ENCODE data around the gene TFDP1.

TFDP1 gene

GRCh38 chr13:113666951-113667701, 82.6 kb downstream of the TFDP1 start, which contains the start of gene GRK1:
GRK1 (plus strand) TSS chr13:113667219; CDS start chr13:113667387, 168 bp downstream.
- no peak for DNase-seq (ENCODE audit: low read depth)

- no peak for DNase-seq (ENCODE audit: low read depth)
These were observed 83.4 kb downstream of the TFDP1 start for GRCh38 chr13:113667771-113668490.

GRCh38 chr13:113668491-113668971, 84.0 kb downstream of the TFDP1 start:
- no peak for DNase-seq (ENCODE audit: low read depth)

GRCh38 chr13:113669231-113669754, 84.7 kb downstream of the TFDP1 start:
- no peak for DNase-seq (ENCODE audit: low read depth)

- no peak for DNase-seq (ENCODE audit: low read depth)
These were observed 85.3 kb downstream of the TFDP1 start for GRCh38 chr13:113669755-113670341.

- DNase-seq (ENCODE audit: low read depth) = no peak
These were observed 86.0 kb downstream of the TFDP1 start for GRCh38 chr13:113670541-113670940.

GRCh38 chr13:113671066-113672001, 86.8 kb downstream of the TFDP1 start:
- DNase-seq (ENCODE audit: low read depth) = no peak

GRCh38 chr13:113672002-113672651, 87.6 kb downstream of the TFDP1 start:
- DNase-seq (ENCODE audit: low read depth) = no peak

Data from activated T-cell treated with anti-CD3 and anti-CD28 coated beads for 48 hours (primary cell).